Lower leg skin (tissue), 4 donors: ENCODE data around the gene ATP2A2. TPM values are rescaled to one million over a fixed set of nuclear protein-coding genes. Genes with fewer than 3 reads are reported as not detected.
A peak's percentile ranks its signal among the peaks of the same experiment; 100 is the strongest.

Experiments used
- DNase-seq, 2 donors: peaks; one replicate each; pipeline ENCODE4 v3.0.0-alpha.2; 2019; ENCODE audit warnings: low spot score in 2 of 2
- H3K4me3 ChIP-seq: fragments of 200-600 bp; sonication (generic); 2 replicates; pipeline ENCODE4 v1.5.1; 2017; ENCODE audit warnings: mild to moderate bottlenecking, low read depth; ENCODE audit not compliant: poor library complexity, severe bottlenecking
- POLR2A ChIP-seq, 2 donors: fragments of 450-650 bp; IDR thresholded peaks; one replicate each; pipeline ENCODE4 v1.6.1; 2016 to 2017; ENCODE audit warnings: antibody characterized with exemption in 2 of 2, mild to moderate bottlenecking in 1 of 2, moderate library complexity in 1 of 2
- WGBS, 2 donors: methylation state at CpG; one replicate each; pipeline ENCODE4 v1.1.5; 2018; 5-methylcytosine and 5-hydroxymethylcytosine counted together
- intact Hi-C: fragments of 100-400 bp; cut with DNase I; formaldehyde crosslinking; loops from one replicate; pipeline ENCODE4 v1.15.0; 2023; ENCODE audit warnings: low total_unique reads
- total RNA-seq, 4 donors: library from RNA; depleted of rRNA; stranded (reverse); fragments of >200 nt; gene quantifications; one replicate each; pipeline ENCODE4 v1.1.0, GENCODE V29; 2016
- TF ChIP-seq, protein P1 (sequence below), 3 donors: fragments of 450-650 bp; IDR thresholded peaks; one replicate each; pipeline ENCODE4 v1.5.1; 2016; ENCODE audit warnings: antibody characterized with exemption in 3 of 3, mild to moderate bottlenecking in 3 of 3, moderate library complexity in 2 of 3

Gene ATP2A2
- total RNA-seq, 4 donors from 2014 or later, result 61.9 to 103 (median 86.1) TPM

DNA sequence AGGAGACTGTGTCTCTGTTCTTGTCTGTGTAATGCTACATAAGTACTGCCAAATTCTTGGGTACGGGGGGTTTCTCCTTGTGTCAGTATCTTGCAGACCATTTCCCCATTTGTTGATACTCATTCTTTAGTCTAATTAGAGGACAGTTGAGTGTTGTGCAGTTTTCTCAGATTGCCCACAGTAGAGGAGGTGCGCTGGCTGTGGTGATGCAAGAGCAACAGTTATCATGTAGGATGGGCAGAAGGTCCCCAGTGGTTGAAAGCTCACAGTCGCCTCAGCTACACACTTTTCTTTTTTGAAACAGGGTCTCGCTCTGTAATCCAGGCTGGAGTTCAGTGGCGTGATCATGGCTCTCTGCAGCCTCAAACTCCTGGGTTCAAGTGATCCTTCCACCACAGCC, 37.8 kb upstream of the ATP2A2 start:
- no peak overlapping the region for H3K4me3 ChIP-seq
- TF ChIP-seq, protein P1, sequence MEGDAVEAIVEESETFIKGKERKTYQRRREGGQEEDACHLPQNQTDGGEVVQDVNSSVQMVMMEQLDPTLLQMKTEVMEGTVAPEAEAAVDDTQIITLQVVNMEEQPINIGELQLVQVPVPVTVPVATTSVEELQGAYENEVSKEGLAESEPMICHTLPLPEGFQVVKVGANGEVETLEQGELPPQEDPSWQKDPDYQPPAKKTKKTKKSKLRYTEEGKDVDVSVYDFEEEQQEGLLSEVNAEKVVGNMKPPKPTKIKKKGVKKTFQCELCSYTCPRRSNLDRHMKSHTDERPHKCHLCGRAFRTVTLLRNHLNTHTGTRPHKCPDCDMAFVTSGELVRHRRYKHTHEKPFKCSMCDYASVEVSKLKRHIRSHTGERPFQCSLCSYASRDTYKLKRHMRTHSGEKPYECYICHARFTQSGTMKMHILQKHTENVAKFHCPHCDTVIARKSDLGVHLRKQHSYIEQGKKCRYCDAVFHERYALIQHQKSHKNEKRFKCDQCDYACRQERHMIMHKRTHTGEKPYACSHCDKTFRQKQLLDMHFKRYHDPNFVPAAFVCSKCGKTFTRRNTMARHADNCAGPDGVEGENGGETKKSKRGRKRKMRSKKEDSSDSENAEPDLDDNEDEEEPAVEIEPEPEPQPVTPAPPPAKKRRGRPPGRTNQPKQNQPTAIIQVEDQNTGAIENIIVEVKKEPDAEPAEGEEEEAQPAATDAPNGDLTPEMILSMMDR (IDR thresholded peaks at IDR 0.05), result no peak
- TF ChIP-seq POLR2A (IDR thresholded peaks at IDR 0.05), result no peak
- WGBS, 2 donors, result 95 to 96% methylated on average over 5 of the region's 5 CpGs
- DNase-seq, result no peak
- intact Hi-C loops, result no loop called here

DNA sequence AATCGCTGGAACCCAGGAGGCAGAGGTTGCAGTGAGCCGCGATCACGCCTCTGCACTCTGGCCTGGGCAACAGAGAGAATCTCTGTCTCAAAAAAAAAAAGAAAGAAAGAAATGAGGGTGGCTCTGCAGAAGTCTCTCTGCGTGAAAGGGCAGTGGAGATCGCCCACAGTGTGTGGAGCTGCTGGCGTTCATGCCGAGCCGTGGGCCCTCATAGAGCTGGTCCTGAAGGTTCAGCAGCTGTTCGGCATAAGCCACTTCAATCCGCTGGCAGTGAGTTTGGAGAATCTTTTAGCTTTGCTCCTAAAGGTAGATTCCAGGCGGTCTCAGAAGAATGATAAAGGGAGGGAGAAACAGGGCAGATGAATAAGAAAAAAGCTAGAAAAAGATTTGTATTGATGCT, 36.7 kb upstream of the ATP2A2 start:
- WGBS, 2 donors, result 91 to 95% methylated on average over 12 of the region's 12 CpGs
- peak in 1 of 2 donors; percentile 56 for DNase-seq
- TF ChIP-seq POLR2A (IDR thresholded peaks at IDR 0.05), result no peak
- TF ChIP-seq, protein P1 (IDR thresholded peaks at IDR 0.05), result no peak
- H3K4me3 ChIP-seq, result no peak overlapping the region
- intact Hi-C loops, result no loop called here

DNA sequence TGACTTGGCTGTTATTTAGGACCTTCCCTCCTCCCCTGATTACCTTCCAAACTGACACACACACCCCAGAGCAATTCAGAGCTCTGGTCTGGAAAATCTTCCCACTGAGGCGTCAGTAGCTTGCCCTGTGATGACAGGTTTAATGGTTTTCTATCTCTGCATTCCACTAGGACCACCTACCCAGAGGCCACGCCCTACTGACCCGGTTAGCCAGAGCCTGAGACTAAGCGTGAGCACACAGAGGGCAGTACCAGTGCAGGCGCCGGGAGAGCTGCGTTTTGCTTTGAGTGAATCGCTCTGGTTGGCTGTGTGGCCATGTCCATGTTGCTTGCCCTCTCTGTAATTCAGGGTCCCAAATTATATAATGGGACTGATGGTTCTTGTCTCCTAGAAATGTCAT, 36.2 kb upstream of the ATP2A2 start:
- WGBS, 2 donors, result 71% methylated on average over 8 of the region's 8 CpGs
- no peak for TF ChIP-seq POLR2A (IDR thresholded peaks at IDR 0.05)
- TF ChIP-seq, protein P1 (IDR thresholded peaks at IDR 0.05), result no peak
- intact Hi-C loops, result no loop called here
- DNase-seq, result no peak
- H3K4me3 ChIP-seq, result no peak overlapping the region

DNA sequence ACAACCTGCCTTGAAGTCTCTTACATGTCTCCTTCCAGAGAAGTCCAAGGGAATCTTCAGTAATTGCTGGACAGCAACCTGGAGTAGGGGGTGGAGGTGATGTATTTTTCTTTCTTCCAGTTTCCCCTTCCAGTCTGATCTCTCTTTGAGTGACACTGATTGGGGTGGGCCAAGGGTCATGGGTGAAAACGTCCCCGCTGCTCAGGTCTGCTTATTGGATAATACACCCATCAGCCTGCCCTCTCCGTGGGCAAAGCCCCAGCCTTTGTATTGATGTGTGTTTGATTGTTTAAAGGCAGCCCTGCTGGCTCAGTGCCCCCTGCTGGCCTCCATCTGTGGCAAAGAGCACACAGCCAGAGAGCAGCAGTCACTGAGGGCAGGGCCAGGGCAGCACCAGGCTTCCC, 35.7 kb upstream of the ATP2A2 start:
- DNase-seq, result no peak
- intact Hi-C loops, result no loop called here
- H3K4me3 ChIP-seq, result no peak overlapping the region
- WGBS, 2 donors, result 67 to 74% methylated on average over 3 of the region's 3 CpGs
- no peak for TF ChIP-seq POLR2A (IDR thresholded peaks at IDR 0.05)
- TF ChIP-seq, protein P1 (IDR thresholded peaks at IDR 0.05), result no peak

DNA sequence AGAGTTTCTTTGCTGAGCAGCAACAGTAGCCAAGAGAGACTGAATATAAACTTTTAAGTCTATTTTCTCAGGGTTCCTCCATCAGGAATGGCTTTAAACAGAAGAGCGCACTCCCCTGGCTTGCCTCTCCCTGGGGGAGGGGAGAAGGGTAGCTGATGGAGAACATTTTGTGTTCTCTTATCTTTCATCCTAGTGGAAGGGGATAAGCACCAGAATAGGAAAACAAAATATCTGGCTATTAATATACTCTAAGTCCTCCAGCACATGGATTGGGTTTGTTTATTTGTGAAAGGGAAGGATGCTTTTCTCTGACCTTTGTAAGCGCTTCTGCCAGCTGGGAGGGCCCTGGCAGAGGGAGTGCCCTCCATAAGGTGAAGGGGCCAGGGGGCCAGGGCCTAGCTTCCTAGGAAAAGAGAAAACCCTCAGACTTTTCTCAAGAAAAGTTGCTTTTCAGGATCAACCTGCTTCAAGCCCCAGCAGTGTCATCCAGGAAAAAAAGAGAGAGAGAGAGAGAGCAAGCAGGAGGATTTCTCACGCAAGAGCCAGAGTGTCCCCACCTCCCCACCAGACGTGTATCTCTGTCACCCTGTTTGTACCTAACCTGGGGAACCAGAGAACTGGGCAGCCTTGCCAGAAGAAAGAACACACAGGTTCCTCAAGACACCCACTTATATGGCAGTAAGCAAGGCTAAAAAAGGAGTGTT, 34.3 kb upstream of the ATP2A2 start:
- 61 to 67% methylated on average over 4 of the region's 4 CpGs for WGBS, 2 donors
- intact Hi-C loops, result no loop called here
- no peak for DNase-seq
- no peak overlapping the region for H3K4me3 ChIP-seq
- TF ChIP-seq POLR2A (IDR thresholded peaks at IDR 0.05), result no peak
- TF ChIP-seq, protein P1 (IDR thresholded peaks at IDR 0.05), result no peak
